GM19099 (cell line): Measurements from ENCODE around the gene KRTAP9-9.
"Not testable (repeated sequence)": the region's sequence is repeated elsewhere in the genome, so short reads cannot be mapped to it uniquely, and the experiment has no call there.

Source experiments
- POLR2A ChIP-seq: IDR thresholded peaks from 3 replicates; pipeline ENCODE4 v1.6.1; 2011; ENCODE audit warnings: low read depth; ENCODE audit not compliant: insufficient read length; ENCODE audit errors: extremely low read depth

The KRTAP9-9 gene

DNA sequence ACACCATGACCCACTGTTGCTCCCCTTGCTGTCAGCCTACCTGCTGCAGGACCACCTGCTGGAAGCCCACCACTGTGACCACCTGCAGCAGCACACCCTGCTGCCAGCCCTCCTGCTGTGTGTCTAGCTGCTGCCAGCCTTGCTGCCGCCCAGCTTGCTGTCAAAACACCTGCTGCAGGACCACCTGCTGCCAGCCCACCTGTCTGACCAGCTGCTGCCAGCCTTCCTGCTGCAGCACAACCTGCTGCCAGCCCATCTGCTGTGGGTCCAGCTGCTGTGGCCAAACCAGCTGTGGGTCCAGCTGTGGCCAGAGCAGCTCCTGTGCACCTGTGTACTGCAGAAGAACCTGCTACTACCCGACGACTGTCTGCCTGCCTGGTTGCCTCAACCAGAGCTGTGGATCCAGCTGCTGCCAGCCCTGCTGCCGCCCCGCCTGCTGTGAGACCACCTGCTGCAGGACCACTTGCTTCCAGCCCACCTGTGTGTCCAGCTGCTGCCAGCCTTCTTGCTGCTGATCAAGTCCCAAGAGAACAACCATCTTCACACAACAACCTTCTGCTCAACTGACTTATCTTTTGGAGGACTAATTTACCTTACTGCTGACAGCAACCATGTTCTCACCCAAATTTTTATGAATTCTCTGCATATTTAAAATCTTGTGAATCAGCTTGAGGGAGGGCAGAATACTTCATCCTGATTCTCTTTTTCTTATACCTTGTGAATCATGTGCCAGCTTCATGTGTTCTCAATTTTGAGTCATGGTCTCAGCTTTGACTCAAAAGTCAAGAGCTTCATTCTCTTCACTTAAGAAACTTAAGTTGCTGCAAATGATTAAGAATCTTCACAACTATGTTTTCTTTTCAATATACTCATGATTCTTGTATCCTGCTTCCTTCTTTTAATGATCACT, at the start of gene KRTAP9-9:
Gene KRTAP9-9 (plus strand): TSS at position 4 of the 910 bp plus-strand sequence.
- TF ChIP-seq POLR2A: not testable (repeated sequence)

DNA sequence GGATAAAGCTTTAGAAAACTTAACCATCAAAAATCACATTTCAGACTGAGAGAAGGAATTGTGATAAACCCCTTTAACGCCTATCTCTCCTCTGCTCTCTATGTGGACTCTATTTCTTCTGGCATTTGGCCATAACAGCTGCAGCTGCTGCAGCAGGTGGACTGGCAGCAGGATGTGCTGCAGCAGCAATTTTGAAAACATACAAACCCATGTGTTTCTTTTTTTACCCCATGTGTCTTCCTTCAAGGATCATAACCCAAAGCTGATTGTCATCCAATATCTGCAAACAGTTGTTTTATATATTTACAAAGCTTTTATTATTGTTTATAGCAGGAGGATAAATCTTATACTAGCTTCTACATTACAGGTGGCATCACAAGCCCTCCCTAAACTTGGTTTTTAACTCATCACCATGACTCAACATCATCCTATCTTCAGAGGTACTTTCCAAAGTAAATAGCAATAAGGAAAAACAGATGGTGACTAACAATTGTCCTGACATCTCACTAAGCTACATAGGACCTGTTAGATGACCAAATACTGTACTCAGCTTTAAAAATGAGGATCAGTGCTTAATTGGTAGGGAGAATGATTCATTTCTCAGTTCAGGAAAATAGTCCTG, 43.2 kb upstream of the KRTAP9-9 start:
- no peak for TF ChIP-seq POLR2A

DNA sequence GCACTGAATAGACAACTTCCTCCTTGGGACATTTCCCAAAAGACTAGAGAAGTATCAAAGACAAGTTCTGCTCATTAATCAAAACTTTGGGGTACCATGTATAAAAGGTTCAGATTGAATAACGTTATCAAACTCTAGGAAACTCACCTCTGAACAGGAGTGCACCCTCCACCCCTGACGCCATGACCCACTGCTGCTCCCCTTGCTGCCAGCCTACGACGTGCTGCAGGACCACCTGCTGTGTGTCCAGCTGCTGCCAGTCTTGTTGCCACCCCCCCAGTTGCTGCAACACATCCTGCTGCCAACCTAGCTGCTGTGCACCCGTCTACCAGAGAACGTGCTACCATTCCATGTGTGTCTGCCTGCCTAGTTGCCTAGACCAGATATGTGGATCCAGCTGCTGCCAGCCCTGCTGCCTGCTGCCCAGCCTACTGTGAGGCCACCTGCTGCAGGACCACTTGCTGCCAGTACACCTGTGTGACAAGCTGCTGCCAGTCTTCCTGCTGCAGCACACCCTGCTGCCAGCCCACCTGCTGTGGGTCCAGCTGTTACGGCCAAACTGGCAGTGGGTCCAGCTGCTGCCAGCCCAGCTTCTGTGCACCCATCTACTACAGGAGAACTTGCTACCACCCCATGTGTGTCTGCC, 42.5 kb upstream of the KRTAP9-9 start:
- TF ChIP-seq POLR2A: no peak

DNA sequence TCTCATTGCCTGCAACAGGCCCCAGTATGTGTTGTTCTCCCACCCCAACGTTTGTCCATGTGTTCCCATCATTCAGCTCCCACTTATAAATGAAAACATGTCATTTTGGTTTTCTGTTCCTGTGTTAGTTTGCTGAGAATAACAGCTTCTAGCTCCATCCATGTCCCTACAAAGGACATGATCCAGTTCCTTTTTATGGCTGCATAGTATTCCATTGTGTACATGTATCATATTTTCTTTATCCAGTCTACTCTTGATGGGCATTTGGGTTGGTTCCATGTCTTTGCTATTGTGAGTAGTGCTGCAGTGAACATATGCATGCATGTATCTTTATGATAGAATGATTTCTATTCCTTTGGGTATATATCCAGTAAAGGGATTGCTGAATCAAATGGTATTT, 39.5 kb upstream of the KRTAP9-9 start:
- no peak for TF ChIP-seq POLR2A

DNA sequence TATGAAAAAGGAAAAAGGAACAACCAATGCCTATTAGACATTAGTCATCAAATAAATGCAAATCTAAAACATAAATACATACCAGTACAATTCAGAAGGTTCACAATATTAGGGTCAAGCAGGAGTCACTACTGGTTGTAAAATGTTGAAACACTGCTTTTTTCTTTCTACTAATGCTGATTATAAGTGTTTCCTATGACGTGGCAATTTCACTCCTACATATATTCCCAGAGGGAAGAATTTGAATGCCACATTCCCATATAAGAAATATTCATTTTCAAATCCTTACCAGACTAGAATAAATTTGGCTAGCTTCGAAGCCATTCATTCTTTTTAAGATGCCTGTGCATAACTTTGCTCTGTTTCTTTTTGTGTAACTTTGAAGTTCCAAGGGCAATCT, 31.4 kb upstream of the KRTAP9-9 start:
- no peak for TF ChIP-seq POLR2A

DNA sequence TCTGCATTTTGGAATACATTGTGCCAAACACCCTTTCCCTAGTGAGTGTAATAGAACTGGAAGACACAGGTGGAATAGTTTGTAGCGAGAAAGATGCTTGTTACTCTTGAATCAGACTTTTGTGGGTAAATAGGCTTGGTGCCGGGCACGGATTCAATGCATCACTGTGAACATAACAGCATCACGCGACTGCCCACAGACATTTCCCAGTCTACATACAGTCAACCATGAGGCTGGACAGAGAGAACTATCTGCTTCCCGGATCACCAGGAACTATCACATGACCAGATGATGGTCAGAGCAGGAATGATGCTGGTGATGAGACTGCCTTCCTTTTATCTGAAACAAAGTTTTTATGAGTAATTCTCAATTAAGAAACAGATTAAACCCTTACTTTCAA, 29.1 kb upstream of the KRTAP9-9 start:
- no peak for TF ChIP-seq POLR2A

DNA sequence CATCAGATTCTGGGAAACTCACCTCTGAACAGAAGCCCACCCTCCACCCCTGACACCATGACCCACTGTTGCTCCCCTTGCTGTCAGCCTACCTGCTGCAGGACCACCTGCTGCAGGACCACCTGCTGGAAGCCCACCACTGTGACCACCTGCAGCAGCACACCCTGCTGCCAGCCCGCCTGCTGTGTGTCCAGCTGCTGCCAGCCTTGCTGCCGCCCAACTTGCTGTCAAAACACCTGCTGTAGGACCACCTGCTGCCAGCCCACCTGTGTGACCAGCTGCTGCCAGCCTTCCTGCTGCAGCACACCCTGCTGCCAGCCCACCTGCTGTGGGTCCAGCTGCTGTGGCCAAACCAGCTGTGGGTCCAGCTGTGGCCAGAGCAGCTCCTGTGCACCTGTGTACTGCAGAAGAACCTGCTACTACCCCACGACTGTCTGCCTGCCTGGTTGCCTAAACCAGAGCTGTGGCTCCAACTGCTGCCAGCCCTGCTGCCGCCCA, 28.5 kb upstream of the KRTAP9-9 start, which contains the start of gene KRTAP9-2:
Gene KRTAP9-2 (plus strand): TSS at position 51 of the 498 bp plus-strand sequence. CDS start 7 bp downstream, at position 58.
- not testable (repeated sequence) for TF ChIP-seq POLR2A

DNA sequence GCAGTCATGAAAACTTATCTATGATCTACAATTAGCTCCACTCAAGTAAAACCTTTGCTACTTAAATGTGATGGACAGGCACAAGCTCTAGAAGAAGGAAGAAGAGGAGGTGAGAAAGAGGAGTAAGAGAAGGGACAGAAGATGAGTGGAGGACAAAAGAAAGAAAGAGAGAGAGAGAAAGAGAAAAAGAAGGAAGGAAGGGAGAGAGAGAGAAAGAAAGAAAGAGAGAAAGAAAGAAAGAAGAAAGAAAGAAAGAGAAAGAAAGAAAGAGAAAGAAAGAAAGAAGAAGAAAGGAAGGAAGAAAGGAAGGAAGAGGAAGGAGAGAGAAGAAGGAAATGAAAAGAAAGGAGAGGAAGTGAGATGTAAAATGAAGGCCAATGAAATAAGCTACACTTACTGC, 25.1 kb upstream of the KRTAP9-9 start:
- TF ChIP-seq POLR2A: no peak

DNA sequence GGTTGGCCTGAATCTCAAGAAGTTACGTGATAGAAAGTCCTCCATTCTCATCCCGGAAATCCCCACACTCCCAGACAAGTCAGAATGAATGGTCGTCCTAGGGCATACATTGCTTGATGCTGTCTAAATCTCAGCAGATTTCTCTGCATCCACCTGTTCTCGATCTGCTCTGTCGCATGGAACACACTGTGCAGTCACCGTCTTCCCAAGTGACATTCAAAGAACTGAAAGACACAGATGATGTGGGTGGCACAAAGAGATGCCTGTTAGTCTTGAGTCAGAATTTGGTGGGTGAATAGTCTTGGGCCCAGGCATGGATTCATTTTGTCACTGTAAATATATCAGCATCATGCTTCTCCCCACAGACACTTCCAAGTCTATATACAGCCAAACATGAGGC, 23.5 kb upstream of the KRTAP9-9 start:
- no peak for TF ChIP-seq POLR2A

DNA sequence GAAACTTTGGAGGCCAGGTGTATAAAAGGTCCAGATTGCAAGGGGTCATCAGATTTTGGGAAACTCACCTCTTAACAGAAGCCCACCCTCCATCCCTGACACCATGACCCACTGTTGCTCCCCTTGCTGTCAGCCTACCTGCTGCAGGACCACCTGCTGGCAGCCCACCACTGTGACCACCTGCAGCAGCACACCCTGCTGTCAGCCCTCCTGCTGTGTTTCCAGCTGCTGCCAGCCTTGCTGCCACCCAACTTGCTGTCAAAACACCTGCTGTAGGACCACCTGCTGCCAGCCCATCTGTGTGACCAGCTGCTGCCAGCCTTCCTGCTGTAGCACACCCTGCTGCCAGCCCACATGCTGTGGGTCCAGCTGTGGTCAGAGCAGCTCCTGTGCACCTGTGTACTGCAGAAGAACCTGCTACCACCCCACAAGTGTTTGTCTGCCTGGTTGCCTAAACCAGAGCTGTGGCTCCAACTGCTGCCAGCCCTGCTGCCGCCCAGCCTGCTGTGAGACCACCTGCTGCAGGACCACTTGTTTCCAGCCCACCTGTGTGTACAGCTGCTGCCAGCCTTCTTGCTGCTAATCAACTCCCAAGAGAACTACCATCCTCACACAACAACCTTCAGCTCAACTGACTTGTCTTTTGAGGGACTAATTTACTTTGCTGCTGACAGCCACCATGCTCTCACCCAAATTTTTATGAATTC, 22.6 kb upstream of the KRTAP9-9 start, which contains the start of gene KRTAP9-3:
Gene KRTAP9-3 (plus strand): TSS at position 51 of the 707 bp plus-strand sequence. CDS start 53 bp downstream, at position 104.
- TF ChIP-seq POLR2A: not testable (repeated sequence)

DNA sequence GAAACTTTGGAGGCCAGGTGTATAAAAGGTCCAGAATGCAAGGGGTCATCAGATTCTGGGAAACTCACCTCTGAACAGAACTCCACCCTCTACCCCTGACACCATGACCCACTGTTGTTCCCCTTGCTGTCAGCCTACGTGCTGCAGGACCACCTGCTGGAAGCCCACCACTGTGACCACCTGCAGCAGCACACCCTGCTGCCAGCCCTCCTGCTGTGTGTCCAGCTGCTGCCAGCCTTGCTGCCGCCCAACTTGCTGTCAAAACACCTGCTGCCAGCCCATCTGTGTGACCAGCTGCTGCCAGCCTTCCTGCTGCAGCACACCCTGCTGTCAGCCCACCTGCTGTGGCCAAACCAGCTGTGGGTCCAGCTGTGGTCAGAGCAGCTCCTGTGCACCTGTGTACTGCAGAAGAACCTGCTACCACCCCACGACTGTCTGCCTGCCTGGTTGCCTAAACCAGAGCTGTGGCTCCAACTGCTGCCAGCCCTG, 17.2 kb upstream of the KRTAP9-9 start, which contains the start of gene KRTAP9-8:
Gene KRTAP9-8 (plus strand): TSS at position 51 of the 489 bp plus-strand sequence. CDS start 53 bp downstream, at position 104.
- TF ChIP-seq POLR2A: not testable (repeated sequence)

DNA sequence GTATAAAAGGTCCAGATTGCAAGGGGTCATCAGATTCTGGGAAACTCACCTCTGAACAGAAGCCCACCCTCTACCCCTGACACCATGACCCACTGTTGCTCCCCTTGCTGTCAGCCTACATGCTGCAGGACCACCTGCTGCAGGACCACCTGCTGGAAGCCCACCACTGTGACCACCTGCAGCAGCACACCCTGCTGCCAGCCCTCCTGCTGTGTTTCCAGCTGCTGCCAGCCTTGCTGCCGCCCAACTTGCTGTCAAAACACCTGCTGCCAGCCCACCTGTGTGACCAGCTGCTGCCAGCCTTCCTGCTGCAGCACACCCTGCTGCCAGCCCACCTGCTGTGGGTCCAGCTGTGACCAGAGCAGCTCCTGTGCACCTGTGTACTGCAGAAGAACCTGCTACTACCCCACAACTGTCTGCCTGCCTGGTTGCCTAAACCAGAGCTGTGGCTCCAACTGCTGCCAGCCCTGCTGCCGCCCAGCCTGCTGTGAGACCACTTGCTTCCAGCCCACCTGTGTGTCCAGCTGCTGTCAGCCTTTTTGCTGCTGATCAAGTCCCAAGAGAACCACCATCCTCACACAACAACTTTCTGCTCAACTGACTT, 5.4 kb upstream of the KRTAP9-9 start, which contains the start of gene KRTAP9-4:
Gene KRTAP9-4 (plus strand): TSS at position 51 of the 604 bp plus-strand sequence. CDS start 34 bp downstream, at position 85.
- not testable (repeated sequence) for TF ChIP-seq POLR2A

DNA sequence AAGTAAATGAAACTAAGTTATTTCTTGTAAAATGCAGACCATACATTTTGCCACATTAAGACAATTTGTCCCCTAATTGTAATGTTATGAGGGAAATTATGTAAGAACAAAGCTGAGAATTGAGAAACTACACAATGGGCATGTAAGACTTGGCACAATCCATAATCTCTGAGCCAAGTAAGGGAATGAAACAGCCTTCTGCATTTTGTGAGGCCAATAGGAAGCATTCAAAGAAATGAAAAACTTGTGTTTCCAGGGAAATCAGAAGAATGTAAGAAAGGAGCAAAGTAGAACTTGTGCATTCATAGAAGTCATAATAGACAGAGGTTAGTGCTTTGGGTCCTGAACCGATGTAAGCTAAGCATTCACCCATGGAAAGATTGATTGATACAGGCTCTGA, 3.9 kb upstream of the KRTAP9-9 start:
- no peak for TF ChIP-seq POLR2A

DNA sequence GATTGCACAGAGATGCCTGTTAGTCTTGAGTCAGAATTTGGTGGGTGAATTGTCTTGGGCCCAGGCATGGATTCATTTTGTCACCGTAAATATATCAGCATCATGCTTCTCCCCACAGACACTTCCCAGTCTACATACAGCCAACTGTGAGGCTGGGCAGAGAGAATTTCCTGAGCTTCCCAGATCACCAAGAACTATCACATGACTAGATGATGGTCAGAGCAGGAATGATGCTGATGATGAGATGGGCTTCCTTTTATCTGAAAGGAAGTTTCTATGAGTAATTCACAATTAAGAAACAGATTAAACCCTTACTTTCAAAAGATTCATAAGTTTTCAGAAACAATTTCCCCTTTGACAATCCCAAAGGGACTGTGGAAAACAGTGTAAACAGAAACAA, 323 bp upstream of the KRTAP9-9 start:
- no peak for TF ChIP-seq POLR2A
